HEK293 (cell line): Measurements from ENCODE around the gene XYLB.

Source experiments
- CTCF ChIA-PET: fragments of 350-600 bp; formaldehyde crosslinking; extraction: SDS; loops from one replicate; lab custom pipeline; 2021; ENCODE audit warnings: antibody characterized with exemption; lab: Yijun Ruan, JAX
- POLR2A ChIA-PET: fragments of 300-600 bp; formaldehyde crosslinking; extraction: SDS; loops from one replicate; lab custom pipeline; 2020; ENCODE audit warnings: antibody characterized with exemption, inconsistent platforms; lab: Yijun Ruan, JAX
- H3K27ac ChIP-seq: fragments of 200-500 bp; sonication (Bioruptor generic); 2 replicates; pipeline ENCODE4 v1.5.1; 2014; ENCODE audit warnings: low read depth, low read length, control low read depth, inconsistent platforms; ENCODE audit errors: extremely low read depth
- H3K36me3 ChIP-seq, 2 experiments: fragments of 200-500 bp in 1 of 2; sonication (Bioruptor generic) in 1 of 2; 1 replicate in 1 of 2; 2 replicates in 1 of 2; pipeline ENCODE4 v1.5.1; 2014 to 2017; ENCODE audit warnings: inconsistent platforms in 2 of 2, low read length in 2 of 2; ENCODE audit not compliant: control insufficient read depth in 2 of 2, insufficient read depth in 1 of 2
- H3K4me1 ChIP-seq: fragments of 200-500 bp; sonication (Bioruptor generic); 2 replicates; pipeline ENCODE4 v1.5.1; 2014; ENCODE audit warnings: mild to moderate bottlenecking, low read length, inconsistent platforms; ENCODE audit not compliant: control insufficient read depth, insufficient read depth
- H3K4me3 ChIP-seq: 2 replicates; pipeline ENCODE4 v1.5.1; 2011; ENCODE audit warnings: low read depth, mild to moderate bottlenecking, control low read depth, low read length, moderate library complexity
- H3K9me3 ChIP-seq: fragments of 200-500 bp; sonication (Bioruptor generic); 2 replicates; pipeline ENCODE4 v1.5.1; 2014; ENCODE audit warnings: low read depth, low read length, inconsistent platforms; ENCODE audit not compliant: control insufficient read depth, insufficient read depth
- ATF2 ChIP-seq: fragments of 450-650 bp; formaldehyde crosslinking; IDR thresholded peaks from 2 replicates; pipeline ENCODE4 v1.5.1; 2016; ENCODE audit warnings: missing biosample characterization, missing genetic modification characterization, low read depth
- GLIS2 ChIP-seq: fragments of 450-650 bp; formaldehyde crosslinking; IDR thresholded peaks from 2 replicates; pipeline ENCODE4 v1.5.1; 2016; ENCODE audit warnings: missing biosample characterization, missing genetic modification characterization
- KLF9 ChIP-seq: fragments of 450-650 bp; formaldehyde crosslinking; IDR thresholded peaks from 2 replicates; pipeline ENCODE4 v1.5.1; 2016; ENCODE audit warnings: missing biosample characterization, missing genetic modification characterization, low read depth
- MZF1 ChIP-seq: fragments of 450-650 bp; formaldehyde crosslinking; IDR thresholded peaks from 2 replicates; pipeline ENCODE4 v1.5.1; 2017; ENCODE audit warnings: missing biosample characterization, missing genetic modification characterization, borderline replicate concordance
- PATZ1 ChIP-seq: fragments of 450-650 bp; formaldehyde crosslinking; IDR thresholded peaks from 2 replicates; pipeline ENCODE4 v1.5.1; 2016; ENCODE audit warnings: missing biosample characterization, missing genetic modification characterization
- PRDM1 ChIP-seq: fragments of 450-650 bp; formaldehyde crosslinking; IDR thresholded peaks from 2 replicates; pipeline ENCODE4; 2016; ENCODE audit warnings: missing biosample characterization, missing genetic modification characterization
- SP3 ChIP-seq: fragments of 450-650 bp; formaldehyde crosslinking; IDR thresholded peaks from 2 replicates; pipeline ENCODE4 v1.5.1; 2016; ENCODE audit warnings: missing biosample characterization, missing genetic modification characterization
- TSHZ1 ChIP-seq: fragments of 450-650 bp; formaldehyde crosslinking; IDR thresholded peaks from 2 replicates; pipeline ENCODE4 v1.5.1; 2016; ENCODE audit warnings: missing biosample characterization, missing genetic modification characterization, borderline replicate concordance
- ZBTB26 ChIP-seq: fragments of 450-650 bp; formaldehyde crosslinking; optimal IDR thresholded peaks from 2 replicates; pipeline ENCODE3; 2016; ENCODE audit warnings: missing biosample characterization, mild to moderate bottlenecking, missing genetic modification characterization
- ZBTB48 ChIP-seq: fragments of 450-650 bp; formaldehyde crosslinking; IDR thresholded peaks from 2 replicates; pipeline ENCODE4 v1.5.1; 2016; ENCODE audit warnings: missing biosample characterization, missing genetic modification characterization
- ZFP3 ChIP-seq: fragments of 450-650 bp; formaldehyde crosslinking; IDR thresholded peaks from 2 replicates; pipeline ENCODE4 v1.5.1; 2016; ENCODE audit warnings: low read depth, missing biosample characterization, missing genetic modification characterization
- ZFP41 ChIP-seq: fragments of 450-650 bp; formaldehyde crosslinking; IDR thresholded peaks from 2 replicates; pipeline ENCODE4 v1.5.1; 2016; ENCODE audit warnings: missing biosample characterization, missing genetic modification characterization, borderline replicate concordance
- ZNF274 ChIP-seq, 2 experiments: fragments of 200-500 bp in 1 of 2; fragments of 450-650 bp in 1 of 2; sonication (Bioruptor generic) in 1 of 2; formaldehyde crosslinking in 1 of 2; IDR thresholded peaks; 2 replicates each; pipeline versions ENCODE4 v1.5.1 to v1.6.1; 2014 to 2016; ENCODE audit warnings: borderline replicate concordance in 1 of 2, inconsistent platforms in 1 of 2, low read length in 1 of 2, missing biosample characterization in 1 of 2, missing genetic modification characterization in 1 of 2
- ZNF391 ChIP-seq: fragments of 450-650 bp; formaldehyde crosslinking; IDR thresholded peaks from 2 replicates; pipeline ENCODE4 v1.5.1; 2016; ENCODE audit warnings: low read depth, missing biosample characterization, missing genetic modification characterization, borderline replicate concordance
- ZNF514 ChIP-seq: fragments of 450-650 bp; formaldehyde crosslinking; IDR thresholded peaks from 2 replicates; pipeline ENCODE4 v1.5.1; 2016; ENCODE audit warnings: missing biosample characterization, missing genetic modification characterization
- ZNF530 ChIP-seq: fragments of 450-650 bp; formaldehyde crosslinking; IDR thresholded peaks from 2 replicates; pipeline ENCODE4 v1.5.1; 2016; ENCODE audit warnings: low read depth, missing biosample characterization, missing genetic modification characterization
- ZNF629 ChIP-seq: fragments of 450-650 bp; formaldehyde crosslinking; IDR thresholded peaks from 2 replicates; pipeline ENCODE4 v1.5.1; 2017; ENCODE audit warnings: missing biosample characterization, missing genetic modification characterization
- ZNF645 ChIP-seq: fragments of 450-650 bp; formaldehyde crosslinking; IDR thresholded peaks from 2 replicates; pipeline ENCODE4; 2016; ENCODE audit warnings: missing biosample characterization, missing genetic modification characterization
- ZNF768 ChIP-seq: fragments of 450-650 bp; formaldehyde crosslinking; IDR thresholded peaks from 2 replicates; pipeline ENCODE4 v1.5.1; 2018; ENCODE audit warnings: missing biosample characterization, mild to moderate bottlenecking, missing genetic modification characterization
- ZNF785 ChIP-seq: fragments of 450-650 bp; formaldehyde crosslinking; IDR thresholded peaks from 2 replicates; pipeline ENCODE4 v1.5.1; 2016; ENCODE audit warnings: missing biosample characterization, missing genetic modification characterization
- ZSCAN4 ChIP-seq: fragments of 450-650 bp; formaldehyde crosslinking; IDR thresholded peaks from 2 replicates; pipeline ENCODE4 v1.5.1; 2017; ENCODE audit warnings: missing biosample characterization, missing genetic modification characterization

The XYLB gene

GRCh38 chr3:38297537-38297936, 49.0 kb upstream of the XYLB start:
- no peaks in the 10 kb centered on the region for H3K4me1 ChIP-seq
- no peak overlapping the region for H3K27ac ChIP-seq
- no peaks in the 10 kb centered on the region for H3K36me3 ChIP-seq
- no peaks in the 10 kb centered on the region for H3K9me3 ChIP-seq
- POLR2A ChIA-PET: no interaction called here
- CTCF ChIA-PET: interaction anchor here (0.6 to 1.5 kb wide), 4 partner anchors 9 to 166 kb away, joined by 3 read pairs; no protein-coding TSS in a partner anchor
- 0 out of 2 replicates have a peak, but pooled peaks have one; percentile 10 for TF ChIP-seq ATF2
- no peak for TF ChIP-seq ZNF274 (IDR thresholded peaks at IDR 0.05; ENCODE audit: low read length)
- TF ChIP-seq ZNF274 (tag by site-specific recombination; IDR thresholded peaks at IDR 0.05; ENCODE audit: borderline replicate concordance): no peak
- no peak overlapping the region for H3K4me3 ChIP-seq

- ChIA-PET CTCF (interaction anchor here (0.7 to 1.5 kb wide), 7 partner anchors 8 to 27 kb away, joined by 3 to 4 read pairs (median 3); no protein-coding TSS in a partner anchor), POLR2A (no interaction called here)
- H3K27ac ChIP-seq: no peak overlapping the region
- H3K9me3 ChIP-seq: no peaks in the 10 kb centered on the region
- no peaks in the 10 kb centered on the region for H3K36me3 ChIP-seq
- no peak overlapping the region for H3K4me3 ChIP-seq
- TF ChIP-seq ZBTB26 (tag by site-specific recombination) (no peak), TSHZ1 (tag by site-specific recombination) (no peak), ZNF645 (tag by site-specific recombination) (no peak), GLIS2 (tag by site-specific recombination) (no peak), ZSCAN4 (no peak), ZNF768 (tag by site-specific recombination) (no peak), PRDM1 (tag by site-specific recombination) (no peak), KLF9 (no peak), ZFP3 (tag by site-specific recombination) (no peak), ZFP41 (tag by site-specific recombination) (no peak), ZNF785 (no peak), ZNF530 (tag by site-specific recombination) (no peak), ZBTB48 (tag by site-specific recombination) (no peak), ZNF514 (tag by site-specific recombination) (no peak), PATZ1 (tag by site-specific recombination) (no peak), MZF1 (tag by site-specific recombination) (no peak), ZNF391 (tag by site-specific recombination) (no peak), SP3 (tag by site-specific recombination) (no peak), ZNF629 (tag by site-specific recombination) (no peak)
- H3K4me1 ChIP-seq: no peaks in the 10 kb centered on the region
Observed at GRCh38 chr3:38297947-38298711, 48.5 kb upstream of the XYLB start.
